IMR-90 (cell line): Measurements from ENCODE around the gene DUOX1. TPM values are rescaled to one million over a fixed set of nuclear protein-coding genes. Genes with fewer than 3 reads are reported as not detected.

Experiments
- ATAC-seq: fragments of 200-7000 bp; cut with Tn5 transposase; 2 replicates; pipeline ENCODE4 v1.9.1; 2020; ENCODE audit warnings: low read depth, mild to moderate bottlenecking, moderate library complexity
- BruUV-seq: library from RNA; stranded (reverse); fragments of 400-500 nt; replicated peaks from 2 replicates; lab custom pipeline; 2021; lab: Mats Ljungman, UMichigan
- CTCF ChIA-PET: fragments of 300-600 bp; formaldehyde crosslinking; extraction: SDS; loops from one replicate; lab custom pipeline; 2021; ENCODE audit warnings: antibody characterized with exemption; lab: Yijun Ruan, JAX
- POLR2A ChIA-PET: fragments of 300-600 bp; sonication (Branson Sonifier 250); formaldehyde crosslinking; loops from one replicate; lab custom pipeline; 2022; ENCODE audit warnings: antibody characterized with exemption; ENCODE audit not compliant: unreplicated experiment; lab: Charles Lee
- DNase-seq: peaks from one replicate; pipeline ENCODE4 v3.0.0; 2013
- H2AFZ ChIP-seq: replicated peaks from 2 replicates; pipeline ENCODE3; 2013; ENCODE audit warnings: low read length, mild to moderate bottlenecking; ENCODE audit not compliant: poor library complexity
- H2AK5ac ChIP-seq: 2 replicates; pipeline ENCODE4 v1.6.1; 2013; ENCODE audit warnings: low read depth, low read length, inconsistent platforms
- H2AK9ac ChIP-seq: replicated peaks from 2 replicates; pipeline ENCODE3; 2013; ENCODE audit warnings: mild to moderate bottlenecking, low read depth, low read length, moderate library complexity; ENCODE audit not compliant: poor library complexity
- H2BK120ac ChIP-seq: 2 replicates; pipeline ENCODE4 v1.6.1; 2013; ENCODE audit warnings: low read depth, low read length, inconsistent platforms
- H2BK15ac ChIP-seq: 3 replicates; pipeline ENCODE4 v1.6.1; 2013; ENCODE audit warnings: low read depth, low read length, inconsistent platforms
- H2BK20ac ChIP-seq: 2 replicates; pipeline ENCODE4 v1.6.1; 2013; ENCODE audit warnings: low read depth, mild to moderate bottlenecking, inconsistent platforms, low read length, moderate library complexity
- H2BK5ac ChIP-seq: 2 replicates; pipeline ENCODE4 v1.6.1; 2013; ENCODE audit warnings: mild to moderate bottlenecking, low read depth, low read length, inconsistent platforms; ENCODE audit not compliant: poor library complexity, severe bottlenecking
- H3K14ac ChIP-seq: replicated peaks from 2 replicates; pipeline ENCODE4 v1.6.1; 2013; ENCODE audit warnings: low read depth, low read length, inconsistent platforms
- H3K18ac ChIP-seq: 2 replicates; pipeline ENCODE4 v1.6.1; 2013; ENCODE audit warnings: low read depth, low read length, control low read depth
- H3K23ac ChIP-seq: 2 replicates; pipeline ENCODE4 v1.6.1; 2013; ENCODE audit warnings: low read depth, low read length, inconsistent platforms
- H3K27ac ChIP-seq: 2 replicates; pipeline ENCODE4 v1.5.1; 2013; ENCODE audit warnings: mild to moderate bottlenecking, control low read depth, low read length; ENCODE audit not compliant: insufficient read depth
- H3K27me3 ChIP-seq: 2 replicates; pipeline ENCODE4 v1.6.1; 2013; ENCODE audit warnings: low read length; ENCODE audit not compliant: control insufficient read depth, insufficient read depth
- H3K36me3 ChIP-seq: 2 replicates; pipeline ENCODE4 v1.6.1; 2013; ENCODE audit warnings: low read length, mixed read lengths; ENCODE audit not compliant: control insufficient read depth, insufficient read depth
- H3K4ac ChIP-seq: 2 replicates; pipeline ENCODE4 v1.6.1; 2013; ENCODE audit warnings: low read depth, low read length, inconsistent platforms
- H3K4me1 ChIP-seq: 2 replicates; pipeline ENCODE4 v1.6.1; 2013; ENCODE audit warnings: low read length, mixed read lengths; ENCODE audit not compliant: control insufficient read depth, insufficient read depth
- H3K4me2 ChIP-seq: 2 replicates; pipeline ENCODE4 v1.6.1; 2013; ENCODE audit warnings: low read depth, mild to moderate bottlenecking, control low read depth, low read length, moderate library complexity
- H3K4me3 ChIP-seq: 2 replicates; pipeline ENCODE4 v1.5.1; 2013; ENCODE audit warnings: low read depth, mild to moderate bottlenecking, control low read depth, low read length, moderate library complexity; ENCODE audit not compliant: insufficient read depth
- H3K56ac ChIP-seq: 2 replicates; pipeline ENCODE4 v1.6.1; 2013; ENCODE audit warnings: low read length, inconsistent platforms; ENCODE audit not compliant: insufficient read depth; ENCODE audit errors: extremely low read depth
- H3K79me1 ChIP-seq, 2 experiments: 2 replicates each; pipeline ENCODE4 v1.6.1; 2013; ENCODE audit warnings: low read length in 2 of 2, inconsistent platforms in 1 of 2, low read depth in 1 of 2
- H3K9ac ChIP-seq: 2 replicates; pipeline ENCODE4 v1.6.1; 2013; ENCODE audit warnings: low read depth, low read length, control low read depth
- H3K9me1 ChIP-seq: 2 replicates; pipeline ENCODE4 v1.6.1; 2013; ENCODE audit warnings: low read length, inconsistent platforms; ENCODE audit not compliant: insufficient read depth
- H3K9me3 ChIP-seq: 2 replicates; pipeline ENCODE4 v1.6.1; 2013; ENCODE audit warnings: low read length; ENCODE audit not compliant: control insufficient read depth, insufficient read depth
- H4K20me1 ChIP-seq: 2 replicates; pipeline ENCODE4 v1.6.1; 2013; ENCODE audit warnings: low read length, inconsistent platforms; ENCODE audit not compliant: insufficient read depth
- H4K5ac ChIP-seq: 2 replicates; pipeline ENCODE4 v1.6.1; 2013; ENCODE audit warnings: mild to moderate bottlenecking, low read depth, low read length, control low read depth
- H4K8ac ChIP-seq, 2 experiments: 2 replicates each; pipeline ENCODE4 v1.6.1; 2013; ENCODE audit warnings: low read depth in 2 of 2, low read length in 2 of 2, control low read depth in 1 of 2, inconsistent platforms in 1 of 2
- H4K91ac ChIP-seq: 2 replicates; pipeline ENCODE4 v1.6.1; 2013; ENCODE audit warnings: low read depth, low read length, inconsistent platforms; ENCODE audit not compliant: insufficient read depth
- BHLHE40 ChIP-seq: fragments of 150-350 bp; IDR thresholded peaks from 2 replicates; pipeline ENCODE4 v1.6.1; 2016; ENCODE audit warnings: mild to moderate bottlenecking, low read depth, low read length
- CEBPB ChIP-seq: IDR thresholded peaks from 2 replicates; pipeline ENCODE4 v1.6.1; 2012; ENCODE audit warnings: low read depth, low read length, improper control_type of control experiment
- CHD1 ChIP-seq: IDR thresholded peaks from 2 replicates; pipeline ENCODE4 v1.6.1; 2012; ENCODE audit warnings: low read depth, low read length, improper control_type of control experiment
- FOS ChIP-seq: fragments of 150-350 bp; IDR thresholded peaks from 2 replicates; pipeline ENCODE4 v1.6.1; 2016; ENCODE audit warnings: low read depth, low read length
- MAFK ChIP-seq: IDR thresholded peaks from 2 replicates; pipeline ENCODE4 v1.6.1; 2012; ENCODE audit warnings: low read depth, low read length, improper control_type of control experiment
- MXI1 ChIP-seq: IDR thresholded peaks from 2 replicates; pipeline ENCODE4 v1.6.1; 2012; ENCODE audit warnings: low read depth, mild to moderate bottlenecking, low read length, moderate library complexity, borderline replicate concordance
- NFE2L2 ChIP-seq: fragments of 150-350 bp; IDR thresholded peaks from 2 replicates; pipeline ENCODE4 v1.6.1; 2016; ENCODE audit warnings: low read depth, mild to moderate bottlenecking, low read length
- POLR2A ChIP-seq: IDR thresholded peaks from 2 replicates; pipeline ENCODE4 v1.6.1; 2012; ENCODE audit warnings: mild to moderate bottlenecking, low read depth, low read length
- RAD21 ChIP-seq: IDR thresholded peaks from 2 replicates; pipeline ENCODE4 v1.6.1; 2012; ENCODE audit warnings: low read length, improper control_type of control experiment
- RCOR1 ChIP-seq: IDR thresholded peaks from 2 replicates; pipeline ENCODE4 v1.6.1; 2012; ENCODE audit warnings: mild to moderate bottlenecking, low read length, improper control_type of control experiment; ENCODE audit not compliant: insufficient replicate concordance
- RFX5 ChIP-seq: IDR thresholded peaks from 2 replicates; pipeline ENCODE4 v1.8.0; 2012; ENCODE audit warnings: low read depth, mild to moderate bottlenecking, low read length, moderate library complexity
- SMC3 ChIP-seq: fragments of 150-350 bp; IDR thresholded peaks from 2 replicates; pipeline ENCODE4 v1.6.1; 2016; ENCODE audit warnings: low read depth, mild to moderate bottlenecking, antibody characterized with exemption, low read length, moderate library complexity
- USF2 ChIP-seq: fragments of 150-350 bp; IDR thresholded peaks from 2 replicates; pipeline ENCODE4 v1.6.1; 2017; ENCODE audit warnings: mild to moderate bottlenecking, antibody characterized with exemption, low read length, low read depth
- WGBS, 2 experiments: methylation state at CpG; one replicate each; pipeline versions ENCODE4 v1.1.5 to v1.1.7; 2013; ENCODE audit warnings: missing lambda C conversion rate in 2 of 2; ENCODE audit not compliant: insufficient read length in 1 of 2; ENCODE audit errors: extremely low coverage in 2 of 2; 5-methylcytosine and 5-hydroxymethylcytosine counted together
- dilution Hi-C: fragments of 300-500 bp; cut with HindIII; formaldehyde crosslinking; loops from one replicate; pipeline ENCODE4 v1.14.3; 2018; ENCODE audit warnings: low sequenced_read_pairs; ENCODE audit not compliant: unreplicated experiment
- in situ Hi-C: fragments of 300-500 bp; cut with MboI; formaldehyde crosslinking; loops from 3 replicates; pipeline ENCODE4 v1.14.3; 2019; ENCODE audit warnings: low sequenced_read_pairs, inconsistent platforms, mixed read lengths
- intact Hi-C: fragments of 100-400 bp; cut with micrococcal nuclease; formaldehyde crosslinking; loops from 2 replicates; pipeline ENCODE4 v1.10.0; 2022
- polyA plus RNA-seq, 3 experiments: library from polyadenylated mRNA; depleted of rRNA; stranded (reverse); fragments of >200 nt; gene quantifications; 2 replicates each; pipeline ENCODE4 v1.2.3, GENCODE V29; 2012; ENCODE audit warnings: low replicate concordance in 1 of 3
- total RNA-seq: library from RNA; depleted of rRNA; stranded (reverse); fragments of >200 nt; gene quantifications from 2 replicates; pipeline ENCODE4 v1.2.3, GENCODE V29; 2012
- TF ChIP-seq, protein P1 (sequence below): fragments of 150-350 bp; IDR thresholded peaks from 2 replicates; pipeline ENCODE4 v1.6.1; 2016; ENCODE audit warnings: low read depth, mild to moderate bottlenecking, low read length, moderate library complexity, borderline replicate concordance
- TF ChIP-seq, protein P2 (sequence below): conservative IDR thresholded peaks from 2 replicates; pipeline ENCODE4 v1.5.1; 2012; ENCODE audit warnings: mild to moderate bottlenecking, low read depth, low read length, improper control_type of control experiment

The DUOX1 gene
- total and polyA plus RNA-seq, 2 of the 4 experiments (the other 2 are of a cell fraction) = not detected

DNA sequence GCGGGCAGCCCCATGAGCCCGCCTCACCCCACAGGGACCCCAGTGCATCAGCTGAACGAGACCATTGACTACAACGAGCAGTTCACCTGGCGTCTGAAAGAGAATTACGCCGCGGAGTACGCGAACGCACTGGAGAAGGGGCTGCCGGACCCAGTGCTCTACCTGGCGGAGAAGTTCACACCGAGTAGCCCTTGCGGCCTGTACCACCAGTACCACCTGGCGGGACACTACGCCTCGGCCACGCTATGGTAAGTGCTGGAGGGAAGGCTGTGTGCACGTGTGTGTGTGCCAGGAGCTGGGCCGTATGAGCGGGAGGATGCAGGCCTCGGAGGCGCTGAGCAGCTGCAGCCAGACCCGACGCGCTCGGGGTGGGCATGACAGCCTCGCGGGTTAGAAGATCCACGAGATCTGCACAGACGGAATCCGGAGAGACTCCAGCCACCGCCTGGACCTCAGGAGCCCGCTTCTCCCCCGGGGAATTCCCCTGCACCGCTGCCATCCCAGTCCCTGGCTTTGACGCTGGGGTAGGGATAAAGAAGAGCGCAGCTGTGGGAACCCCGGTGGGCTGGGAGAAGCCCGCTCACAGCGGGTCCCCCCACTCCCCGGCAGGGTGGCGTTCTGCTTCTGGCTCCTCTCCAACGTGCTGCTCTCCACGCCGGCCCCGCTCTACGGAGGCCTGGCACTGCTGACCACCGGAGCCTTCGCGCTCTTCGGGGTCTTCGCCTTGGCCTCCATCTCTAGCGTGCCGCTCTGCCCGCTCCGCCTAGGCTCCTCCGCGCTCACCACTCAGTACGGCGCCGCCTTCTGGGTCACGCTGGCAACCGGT is 13.1 kb upstream of the DUOX1 start:
- Histone ChIP-seq H3K4me1 (peaks cover under 1% of the 10 kb centered on the region; the same call in 1 of the 2 replicates), H3K36me3 (no peaks in the 10 kb centered on the region), H3K9me1 (no peaks in the 10 kb centered on the region), H3K9me3 (no peaks in the 10 kb centered on the region), H2BK20ac (no peak overlapping the region), H2AFZ (peak overlapping the region; percentile 72), H3K9ac (no peak overlapping the region), H3K4me2 (no peak overlapping the region; the same call in 1 of the 2 replicates), H3K56ac (no peak overlapping the region), H3K4me3 (no peak overlapping the region), H2AK9ac (peak overlapping the region; percentile 28), H3K18ac (no peak overlapping the region), H4K20me1 (no peaks in the 10 kb centered on the region), H4K5ac (no peak overlapping the region), H4K8ac (no peak overlapping the region), H2AK5ac (no peak overlapping the region), H2BK15ac (no peak overlapping the region), H3K79me1 (no peaks in the 10 kb centered on the region), H2BK5ac (no peak overlapping the region), H3K14ac (no peak overlapping the region), H3K4ac (no peak overlapping the region), H3K27me3 (peaks cover 61% of the 10 kb centered on the region), H2BK120ac (no peak overlapping the region), H4K91ac (no peak overlapping the region), H3K27ac (no peak overlapping the region), H3K23ac (no peak overlapping the region; the same call in 1 of the 2 replicates)
- ATAC-seq (no peak), DNase-seq (no peak)
- CTCF ChIA-PET = no interaction called here
- in situ Hi-C loops (no loop called here), dilution Hi-C loops (no loop called here), intact Hi-C loops (loop anchor here (5.0 kb wide), 1 partner anchor 264 kb away; no protein-coding TSS in a partner anchor)
- WGBS, 2 experiments = 17% methylated on average over 27 of the region's 65 CpGs; no CpG with 5 or more reads in 1 of the 2 experiments
- POLR2A ChIA-PET = no interaction called here
- no TSS peak for BruUV-seq
- TF ChIP-seq CHD1 = no peak
- TF ChIP-seq USF2 = no peak
- TF ChIP-seq SMC3 = no peak
- no peak for TF ChIP-seq NFE2L2
- no peak for TF ChIP-seq BHLHE40
- TF ChIP-seq, protein P1, sequence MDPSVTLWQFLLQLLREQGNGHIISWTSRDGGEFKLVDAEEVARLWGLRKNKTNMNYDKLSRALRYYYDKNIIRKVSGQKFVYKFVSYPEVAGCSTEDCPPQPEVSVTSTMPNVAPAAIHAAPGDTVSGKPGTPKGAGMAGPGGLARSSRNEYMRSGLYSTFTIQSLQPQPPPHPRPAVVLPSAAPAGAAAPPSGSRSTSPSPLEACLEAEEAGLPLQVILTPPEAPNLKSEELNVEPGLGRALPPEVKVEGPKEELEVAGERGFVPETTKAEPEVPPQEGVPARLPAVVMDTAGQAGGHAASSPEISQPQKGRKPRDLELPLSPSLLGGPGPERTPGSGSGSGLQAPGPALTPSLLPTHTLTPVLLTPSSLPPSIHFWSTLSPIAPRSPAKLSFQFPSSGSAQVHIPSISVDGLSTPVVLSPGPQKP = no peak
- TF ChIP-seq MXI1 = no peak
- no peak for TF ChIP-seq POLR2A
- no peak for TF ChIP-seq FOS
- no peak for TF ChIP-seq RCOR1
- no peak for TF ChIP-seq MAFK
- TF ChIP-seq CEBPB = no peak
- TF ChIP-seq, protein P2, sequence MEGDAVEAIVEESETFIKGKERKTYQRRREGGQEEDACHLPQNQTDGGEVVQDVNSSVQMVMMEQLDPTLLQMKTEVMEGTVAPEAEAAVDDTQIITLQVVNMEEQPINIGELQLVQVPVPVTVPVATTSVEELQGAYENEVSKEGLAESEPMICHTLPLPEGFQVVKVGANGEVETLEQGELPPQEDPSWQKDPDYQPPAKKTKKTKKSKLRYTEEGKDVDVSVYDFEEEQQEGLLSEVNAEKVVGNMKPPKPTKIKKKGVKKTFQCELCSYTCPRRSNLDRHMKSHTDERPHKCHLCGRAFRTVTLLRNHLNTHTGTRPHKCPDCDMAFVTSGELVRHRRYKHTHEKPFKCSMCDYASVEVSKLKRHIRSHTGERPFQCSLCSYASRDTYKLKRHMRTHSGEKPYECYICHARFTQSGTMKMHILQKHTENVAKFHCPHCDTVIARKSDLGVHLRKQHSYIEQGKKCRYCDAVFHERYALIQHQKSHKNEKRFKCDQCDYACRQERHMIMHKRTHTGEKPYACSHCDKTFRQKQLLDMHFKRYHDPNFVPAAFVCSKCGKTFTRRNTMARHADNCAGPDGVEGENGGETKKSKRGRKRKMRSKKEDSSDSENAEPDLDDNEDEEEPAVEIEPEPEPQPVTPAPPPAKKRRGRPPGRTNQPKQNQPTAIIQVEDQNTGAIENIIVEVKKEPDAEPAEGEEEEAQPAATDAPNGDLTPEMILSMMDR = no peak
- no peak for TF ChIP-seq RAD21
- TF ChIP-seq RFX5 = no peak
